OCI-M2 (cell line): ENCODE results near the gene RPS6KB2.
"Not testable (repeated sequence)": the region's sequence is repeated elsewhere in the genome, so short reads cannot be mapped to it uniquely, and the experiment has no call there.

Experiments used
- DNase-seq: peaks from one replicate; lab custom pipeline; 2025; ENCODE audit not compliant: unreplicated experiment; lab: John Stamatoyannopoulos, UW

The RPS6KB2 gene

GRCh38 chr11:67397536-67397935 is 30.8 kb upstream of the RPS6KB2 start:
- DNase-seq, result no peak

GRCh38 chr11:67397986-67398660 is 30.2 kb upstream of the RPS6KB2 start:
- DNase-seq, result no peak

- no peak for DNase-seq
These were observed 29.4 kb upstream of the RPS6KB2 start for GRCh38 chr11:67398661-67399563.

- DNase-seq, result no peak
These were observed 27.9 kb upstream of the RPS6KB2 start for GRCh38 chr11:67400251-67400941.

GRCh38 chr11:67400942-67401494 is 27.3 kb upstream of the RPS6KB2 start:
- no peak for DNase-seq

DNA sequence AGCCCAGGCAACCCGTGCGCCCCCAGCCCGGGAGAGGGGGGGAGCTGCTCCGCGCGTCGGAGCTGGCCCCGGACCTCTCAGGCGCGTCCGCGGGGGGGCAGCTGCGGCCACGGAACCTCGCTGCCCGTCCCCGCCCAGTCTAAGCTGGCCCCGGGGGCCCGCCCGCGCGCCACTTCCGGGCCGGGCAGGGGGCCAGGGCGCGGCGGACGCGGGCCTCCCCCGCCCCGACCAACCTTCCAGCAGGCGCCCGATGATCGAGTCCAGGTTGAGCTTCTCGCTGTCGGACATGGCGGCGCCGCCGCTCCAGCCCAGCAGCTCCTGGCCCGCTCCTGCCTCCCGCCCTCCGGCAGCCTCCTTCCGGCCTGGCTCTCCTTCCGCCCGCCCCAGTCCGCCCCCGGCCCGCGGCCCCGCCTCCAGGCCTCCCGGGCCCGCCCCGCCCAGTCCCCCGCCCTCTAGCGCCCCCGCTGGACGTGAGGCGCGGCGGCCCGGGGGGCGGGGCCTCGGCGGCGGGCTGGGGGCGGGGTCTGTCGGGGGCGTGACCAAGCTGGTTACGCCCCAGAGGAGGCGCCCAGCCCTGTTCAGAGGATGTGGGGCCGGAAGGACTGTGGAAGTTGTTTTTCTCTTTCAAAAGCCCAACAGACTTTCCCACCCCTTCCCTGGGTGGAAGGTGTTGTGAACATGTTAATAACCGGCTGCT is 26.7 kb upstream of the RPS6KB2 start, which contains the start of gene PPP1CA:
PPP1CA (minus strand) TSS at position 364 of the 697 bp plus-strand sequence; CDS start at position 288, 76 bp downstream.
- DNase-seq, result peak; percentile 6

GRCh38 chr11:67402192-67402839 is 26.0 kb upstream of the RPS6KB2 start:
- DNase-seq, result not testable (repeated sequence)

- DNase-seq, result not testable (repeated sequence)
These were observed 25.2 kb upstream of the RPS6KB2 start for GRCh38 chr11:67403085-67403484.

- DNase-seq, result no peak
These were observed 23.6 kb upstream of the RPS6KB2 start for GRCh38 chr11:67404515-67405195.

GRCh38 chr11:67405196-67405567 is 23.1 kb upstream of the RPS6KB2 start:
- DNase-seq, result no peak

DNA sequence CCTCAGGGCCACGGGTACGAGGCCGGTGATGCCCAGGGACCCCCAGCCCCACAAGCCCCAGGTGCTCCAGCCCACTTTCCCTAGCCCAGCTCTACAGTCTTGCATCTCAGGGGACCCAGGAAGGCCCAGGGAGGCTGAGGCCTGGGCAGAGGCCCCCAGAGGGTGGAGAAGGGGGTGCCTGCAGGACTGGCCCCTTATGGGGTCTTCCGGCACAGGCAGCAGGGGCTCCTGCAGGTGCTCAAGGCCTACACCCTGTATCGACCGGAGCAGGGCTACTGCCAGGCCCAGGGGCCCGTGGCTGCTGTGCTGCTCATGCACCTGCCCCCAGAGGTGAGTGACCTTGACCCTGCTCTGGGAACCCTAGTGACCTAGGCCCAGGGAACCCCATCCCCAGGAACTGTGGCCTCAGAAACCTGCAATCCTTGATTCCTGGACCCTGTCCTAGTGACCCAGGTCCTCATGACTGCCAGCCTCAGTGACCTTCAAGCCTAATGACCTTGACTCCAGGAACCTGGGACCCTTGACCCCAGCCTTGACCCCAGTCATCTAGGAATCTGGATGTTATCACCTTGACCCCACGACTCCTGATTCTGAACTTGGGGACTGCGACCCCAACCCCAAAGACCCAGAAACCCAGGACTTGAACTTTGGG is 22.5 kb upstream of the RPS6KB2 start:
- no peak for DNase-seq

- DNase-seq, result no peak
These were observed 21.8 kb upstream of the RPS6KB2 start for GRCh38 chr11:67406420-67406968.

- no peak for DNase-seq
These were observed 21.2 kb upstream of the RPS6KB2 start for GRCh38 chr11:67406969-67407687.

DNA sequence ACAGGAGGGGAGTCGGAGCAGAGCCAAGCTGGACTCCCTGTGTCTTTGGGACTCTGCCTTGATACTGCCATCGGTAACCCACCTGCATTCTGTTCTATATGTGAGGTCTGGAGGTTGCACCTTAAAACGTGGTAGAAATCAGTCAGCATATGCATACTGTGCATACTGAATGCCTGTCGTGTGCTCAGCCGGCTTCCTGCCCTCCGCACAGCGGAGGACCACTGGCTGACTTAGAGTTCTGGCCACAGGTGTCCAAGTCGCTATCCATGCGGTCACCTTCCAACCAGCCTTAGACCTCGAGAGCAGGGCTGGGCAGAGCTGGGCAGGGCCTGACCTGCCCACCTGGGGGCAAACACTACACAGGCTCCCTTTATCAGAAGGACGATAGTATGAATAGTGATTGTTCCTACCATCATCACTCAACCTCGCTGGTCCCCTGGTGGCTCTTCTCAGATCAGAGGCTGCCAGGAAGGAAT is 20.6 kb upstream of the RPS6KB2 start:
- no peak for DNase-seq

DNA sequence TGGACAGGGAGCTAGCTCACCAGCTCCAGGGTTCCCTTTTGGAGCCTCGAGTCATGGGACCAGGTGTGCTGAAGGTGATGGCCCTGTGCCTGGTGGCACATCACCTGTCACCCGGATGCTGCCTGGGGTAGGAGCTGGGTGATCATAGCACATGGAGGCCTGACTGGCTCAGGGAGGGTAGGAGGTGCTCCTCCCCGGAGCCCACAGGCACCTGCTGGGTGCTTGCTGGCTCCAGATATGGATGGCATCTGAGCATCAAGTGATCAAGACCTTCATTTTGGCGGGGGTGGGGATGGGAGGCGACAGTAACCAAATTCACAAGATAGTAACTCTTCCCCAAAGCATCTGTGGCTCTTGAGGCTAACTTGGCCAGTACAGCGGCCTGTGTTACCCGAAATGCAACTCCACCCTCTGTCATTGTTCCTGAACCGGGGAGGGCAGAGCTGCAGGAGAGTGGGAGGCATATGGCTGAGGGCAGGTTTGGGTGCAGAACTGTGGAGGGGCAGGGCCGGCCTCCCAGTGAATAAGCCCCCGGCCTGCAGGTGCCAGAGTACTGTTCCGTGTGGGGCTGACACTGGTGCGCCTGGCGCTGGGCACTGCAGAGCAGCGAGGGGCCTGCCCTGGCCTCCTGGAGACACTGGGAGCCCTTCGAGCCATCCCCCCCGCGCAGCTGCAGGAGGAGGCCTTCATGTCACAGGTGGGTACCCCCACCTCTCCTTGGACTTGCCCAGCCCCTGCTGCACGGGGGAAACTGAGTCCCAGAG is 19.7 kb upstream of the RPS6KB2 start:
- DNase-seq, result no peak

- DNase-seq, result no peak
These were observed 19.0 kb upstream of the RPS6KB2 start for GRCh38 chr11:67409261-67409666.

DNA sequence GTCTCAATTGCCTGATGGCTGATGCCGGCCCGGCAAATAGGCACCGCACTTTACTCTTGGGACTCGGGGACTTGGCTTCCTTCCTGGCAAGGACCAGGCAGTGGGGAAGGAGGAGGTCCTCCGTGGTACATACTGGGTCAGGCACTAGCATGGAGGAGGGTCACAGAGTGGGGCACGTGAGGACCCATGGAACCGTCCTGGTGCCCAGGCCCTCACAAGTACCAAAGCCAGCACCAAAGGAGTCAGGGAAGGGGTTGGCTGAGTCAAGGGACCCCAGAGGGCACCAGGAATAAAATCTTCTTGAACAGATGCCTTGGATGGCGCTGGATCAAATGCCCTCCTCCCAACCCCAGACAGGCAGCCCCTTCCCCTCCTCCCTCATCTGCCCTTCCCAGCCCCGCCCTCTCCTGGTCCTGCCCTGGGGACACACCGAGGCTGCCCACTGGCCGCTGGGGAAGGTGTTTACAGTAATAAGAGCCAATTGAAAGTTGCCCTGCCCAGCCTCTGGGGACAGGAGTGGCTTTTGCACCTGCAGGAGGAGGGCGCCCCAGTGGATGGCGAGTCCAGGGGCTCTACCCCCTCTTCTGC is 18.4 kb upstream of the RPS6KB2 start:
- DNase-seq, result no peak
